ENCODE measurements around the gene TMEM154.

The TMEM154 gene, protein sequence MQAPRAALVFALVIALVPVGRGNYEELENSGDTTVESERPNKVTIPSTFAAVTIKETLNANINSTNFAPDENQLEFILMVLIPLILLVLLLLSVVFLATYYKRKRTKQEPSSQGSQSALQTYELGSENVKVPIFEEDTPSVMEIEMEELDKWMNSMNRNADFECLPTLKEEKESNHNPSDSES

DNA sequence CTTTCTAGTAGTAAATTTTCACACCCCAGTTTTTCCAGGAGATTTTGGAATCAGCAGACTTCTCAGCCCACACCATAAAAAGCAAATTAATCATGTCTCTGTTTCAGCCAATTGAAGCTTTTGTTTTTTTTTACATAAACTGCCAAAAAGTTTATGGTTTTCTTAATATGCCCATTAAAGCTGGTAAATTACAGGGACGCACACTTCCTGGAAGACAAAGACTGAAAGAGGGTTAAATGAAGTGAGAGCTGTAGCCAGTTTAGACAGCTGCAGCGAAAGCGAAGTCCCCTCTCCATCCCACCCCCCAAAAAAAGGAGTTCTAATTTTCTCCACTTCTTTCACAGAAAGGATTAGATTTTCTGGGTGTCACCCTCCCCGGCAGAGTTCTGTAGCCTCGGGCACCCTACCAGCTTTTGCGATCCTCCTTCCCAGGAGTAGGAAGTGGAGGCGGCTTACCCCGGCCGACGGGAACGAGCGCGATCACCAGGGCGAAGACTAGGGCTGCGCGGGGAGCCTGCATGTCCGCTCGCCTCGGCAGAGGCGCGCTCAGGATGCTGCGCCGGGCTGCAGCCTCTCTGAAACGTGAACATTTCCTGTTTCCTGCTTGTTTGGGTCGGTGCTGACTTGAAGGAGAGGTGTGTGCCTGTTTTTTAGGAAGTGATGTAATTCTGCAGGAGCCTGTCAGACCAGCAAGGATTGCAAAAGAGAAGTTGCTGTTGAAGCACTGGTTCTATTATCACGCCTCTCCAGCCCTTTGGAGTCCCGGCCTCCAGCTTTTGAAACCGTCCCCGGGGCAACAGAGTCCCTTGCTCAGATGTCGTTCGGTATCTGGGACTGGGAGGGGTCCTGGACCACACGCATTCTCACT, at the start of gene TMEM154:
TMEM154 (minus strand) TSS at position 584 of the 868 bp plus-strand sequence; CDS start at position 520, 64 bp downstream.
- peak; percentile 85 for DNase-seq (ENCODE audit: low read depth)
- peak within 1 kb of the TSS; percentile 76 for H3K4me3 ChIP-seq (ENCODE audit: low read depth, low read length)
- TF ChIP-seq, protein P1, sequence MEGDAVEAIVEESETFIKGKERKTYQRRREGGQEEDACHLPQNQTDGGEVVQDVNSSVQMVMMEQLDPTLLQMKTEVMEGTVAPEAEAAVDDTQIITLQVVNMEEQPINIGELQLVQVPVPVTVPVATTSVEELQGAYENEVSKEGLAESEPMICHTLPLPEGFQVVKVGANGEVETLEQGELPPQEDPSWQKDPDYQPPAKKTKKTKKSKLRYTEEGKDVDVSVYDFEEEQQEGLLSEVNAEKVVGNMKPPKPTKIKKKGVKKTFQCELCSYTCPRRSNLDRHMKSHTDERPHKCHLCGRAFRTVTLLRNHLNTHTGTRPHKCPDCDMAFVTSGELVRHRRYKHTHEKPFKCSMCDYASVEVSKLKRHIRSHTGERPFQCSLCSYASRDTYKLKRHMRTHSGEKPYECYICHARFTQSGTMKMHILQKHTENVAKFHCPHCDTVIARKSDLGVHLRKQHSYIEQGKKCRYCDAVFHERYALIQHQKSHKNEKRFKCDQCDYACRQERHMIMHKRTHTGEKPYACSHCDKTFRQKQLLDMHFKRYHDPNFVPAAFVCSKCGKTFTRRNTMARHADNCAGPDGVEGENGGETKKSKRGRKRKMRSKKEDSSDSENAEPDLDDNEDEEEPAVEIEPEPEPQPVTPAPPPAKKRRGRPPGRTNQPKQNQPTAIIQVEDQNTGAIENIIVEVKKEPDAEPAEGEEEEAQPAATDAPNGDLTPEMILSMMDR (conservative IDR thresholded peaks at IDR 0.05; ENCODE audit: low read depth, low read length): no peak

GRCh38 chr4:152729466-152729865, 49.7 kb upstream of the TMEM154 start:
- no peak overlapping the region for H3K4me3 ChIP-seq (ENCODE audit: low read depth, low read length)
- peak; percentile 49 for DNase-seq (ENCODE audit: low read depth)
- TF ChIP-seq, protein P1 (conservative IDR thresholded peaks at IDR 0.05; ENCODE audit: low read depth, low read length): no peak

- DNase-seq (ENCODE audit: low read depth): no peak
- no peak overlapping the region for H3K4me3 ChIP-seq (ENCODE audit: low read depth, low read length)
- TF ChIP-seq, protein P1 (conservative IDR thresholded peaks at IDR 0.05; ENCODE audit: low read depth, low read length): no peak
These were observed 48.5 kb upstream of the TMEM154 start for GRCh38 chr4:152728343-152728742.

DNA sequence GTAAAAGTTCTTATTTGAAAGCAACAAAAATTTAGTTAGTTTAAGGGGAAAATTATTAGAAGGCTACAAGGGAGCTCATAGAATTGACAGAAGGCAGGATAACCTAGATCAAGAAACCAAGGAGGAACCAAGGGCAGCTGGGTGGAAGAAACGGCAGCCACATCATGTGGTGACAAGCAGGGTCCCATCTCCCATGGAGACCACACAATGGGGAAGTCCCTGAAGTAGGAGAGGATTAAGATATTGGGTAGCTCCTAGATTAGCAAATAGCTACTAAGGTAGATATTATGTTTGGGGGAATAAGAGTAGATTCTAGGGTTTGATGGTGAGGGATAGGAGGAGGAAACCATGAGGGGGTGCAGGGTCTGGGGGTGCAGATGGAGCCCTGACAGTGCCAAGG, 48.0 kb upstream of the TMEM154 start:
- TF ChIP-seq, protein P1 (conservative IDR thresholded peaks at IDR 0.05; ENCODE audit: low read depth, low read length): no peak
- H3K4me3 ChIP-seq (ENCODE audit: low read depth, low read length): no peak overlapping the region
- DNase-seq (ENCODE audit: low read depth): no peak

GRCh38 chr4:152724494-152724893, 44.7 kb upstream of the TMEM154 start:
- no peak for DNase-seq (ENCODE audit: low read depth)
- H3K4me3 ChIP-seq (ENCODE audit: low read depth, low read length): no peak overlapping the region
- TF ChIP-seq, protein P1 (conservative IDR thresholded peaks at IDR 0.05; ENCODE audit: low read depth, low read length): no peak

DNA sequence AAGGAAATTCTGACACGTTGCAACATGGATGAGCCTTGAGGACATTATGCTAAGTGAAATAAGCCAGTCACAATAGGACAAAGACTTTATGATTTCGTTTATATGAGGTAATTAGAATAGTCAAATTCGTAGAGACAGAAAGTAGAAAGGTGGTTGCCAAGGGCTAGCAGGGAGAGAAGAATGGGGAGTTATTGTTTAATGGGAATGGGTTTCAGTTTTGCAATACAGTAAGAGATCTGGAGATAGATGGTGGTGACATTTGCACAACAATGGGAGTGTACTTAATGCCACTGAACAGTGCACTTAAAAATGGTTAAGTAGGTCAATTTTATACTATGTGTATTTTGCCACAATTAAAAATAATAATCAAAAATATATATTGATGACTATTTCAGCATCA, 43.4 kb upstream of the TMEM154 start:
- TF ChIP-seq, protein P1 (conservative IDR thresholded peaks at IDR 0.05; ENCODE audit: low read depth, low read length): no peak
- H3K4me3 ChIP-seq (ENCODE audit: low read depth, low read length): no peak overlapping the region
- no peak for DNase-seq (ENCODE audit: low read depth)
